GM23338 (cell line): Measurements from ENCODE around the gene SEMA5A.

Source experiments
- CREB1 ChIP-seq: fragments of 250-450 bp; sonication (Bioruptor Pico); IDR thresholded peaks from 2 replicates; pipeline ENCODE4 v1.5.0; 2020; ENCODE audit warnings: low read depth, mild to moderate bottlenecking, moderate library complexity
- EZH2 ChIP-seq: fragments of 200-600 bp; sonication (generic); IDR thresholded peaks from one replicate; pipeline ENCODE4 v1.8.0; 2017; ENCODE audit warnings: antibody characterized with exemption, mild to moderate bottlenecking, low read depth; ENCODE audit not compliant: unreplicated experiment
- EZH2phosphoT487 ChIP-seq: fragments of 200-600 bp; sonication (generic); IDR thresholded peaks from one replicate; pipeline ENCODE4 v1.8.1; 2018; ENCODE audit warnings: antibody characterized with exemption; ENCODE audit not compliant: unreplicated experiment
- JUNB ChIP-seq: IDR thresholded peaks from one replicate; pipeline ENCODE4 v1.6.1; 2016; ENCODE audit warnings: antibody characterized with exemption; ENCODE audit not compliant: unreplicated experiment
- NANOG ChIP-seq: IDR thresholded peaks from 2 replicates; pipeline ENCODE4 v1.6.1; 2016; ENCODE audit warnings: antibody characterized with exemption, borderline replicate concordance
- POLR2AphosphoS5 ChIP-seq: IDR thresholded peaks from 2 replicates; pipeline ENCODE4 v1.6.1; 2016; ENCODE audit warnings: antibody characterized with exemption, low read depth
- STAT1 ChIP-seq: IDR thresholded peaks from one replicate; pipeline ENCODE4 v1.6.1; 2016; ENCODE audit warnings: antibody characterized with exemption; ENCODE audit not compliant: unreplicated experiment
- ZNF114 ChIP-seq: fragments of 250-450 bp; sonication (Bioruptor Pico); IDR thresholded peaks from 2 replicates; pipeline ENCODE4 v1.5.0; 2020; ENCODE audit warnings: mild to moderate bottlenecking, moderate library complexity
- ZNF331 ChIP-seq: fragments of 250-450 bp; sonication (Bioruptor Pico); IDR thresholded peaks from 2 replicates; pipeline ENCODE4 v1.5.0; 2020; ENCODE audit warnings: low read depth, mild to moderate bottlenecking, moderate library complexity
- TF ChIP-seq, protein P1 (sequence below), 2 experiments: fragments of 200-600 bp in 1 of 2; sonication (generic) in 1 of 2; conservative IDR thresholded peaks; 2 replicates each; pipeline versions ENCODE4 v1.5.1 to v1.6.1; 2016 to 2017; ENCODE audit warnings: antibody characterized with exemption in 2 of 2, low read depth in 2 of 2, mild to moderate bottlenecking in 2 of 2, moderate library complexity in 1 of 2
- TF ChIP-seq, protein P2 (sequence below): IDR thresholded peaks from one replicate; pipeline ENCODE4 v1.6.1; 2018; ENCODE audit warnings: antibody characterized with exemption; ENCODE audit not compliant: unreplicated experiment

DNA sequence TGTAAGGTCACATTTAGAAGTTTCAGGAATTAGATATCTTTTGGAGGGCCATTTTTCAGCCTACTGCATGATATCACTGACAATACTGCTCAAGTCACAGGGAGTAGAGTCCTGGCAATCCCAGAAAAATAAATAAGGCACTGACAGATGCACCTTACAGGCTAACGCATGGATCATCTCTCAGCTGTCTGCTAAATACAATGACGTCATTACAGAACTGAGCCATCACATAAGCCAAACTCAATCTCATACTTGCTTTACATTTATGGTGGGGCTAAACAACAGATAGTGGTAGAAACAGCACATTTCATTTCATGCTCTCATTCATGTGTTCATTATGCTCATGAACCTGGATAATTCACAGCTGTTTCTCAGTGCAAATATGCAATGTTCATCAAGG lies 243.7 kb downstream of the SEMA5A start:
- TF ChIP-seq, protein P1, sequence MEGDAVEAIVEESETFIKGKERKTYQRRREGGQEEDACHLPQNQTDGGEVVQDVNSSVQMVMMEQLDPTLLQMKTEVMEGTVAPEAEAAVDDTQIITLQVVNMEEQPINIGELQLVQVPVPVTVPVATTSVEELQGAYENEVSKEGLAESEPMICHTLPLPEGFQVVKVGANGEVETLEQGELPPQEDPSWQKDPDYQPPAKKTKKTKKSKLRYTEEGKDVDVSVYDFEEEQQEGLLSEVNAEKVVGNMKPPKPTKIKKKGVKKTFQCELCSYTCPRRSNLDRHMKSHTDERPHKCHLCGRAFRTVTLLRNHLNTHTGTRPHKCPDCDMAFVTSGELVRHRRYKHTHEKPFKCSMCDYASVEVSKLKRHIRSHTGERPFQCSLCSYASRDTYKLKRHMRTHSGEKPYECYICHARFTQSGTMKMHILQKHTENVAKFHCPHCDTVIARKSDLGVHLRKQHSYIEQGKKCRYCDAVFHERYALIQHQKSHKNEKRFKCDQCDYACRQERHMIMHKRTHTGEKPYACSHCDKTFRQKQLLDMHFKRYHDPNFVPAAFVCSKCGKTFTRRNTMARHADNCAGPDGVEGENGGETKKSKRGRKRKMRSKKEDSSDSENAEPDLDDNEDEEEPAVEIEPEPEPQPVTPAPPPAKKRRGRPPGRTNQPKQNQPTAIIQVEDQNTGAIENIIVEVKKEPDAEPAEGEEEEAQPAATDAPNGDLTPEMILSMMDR (conservative IDR thresholded peaks at IDR 0.05; ENCODE audit: low read depth in 2 of 2): no peak
- TF ChIP-seq JUNB: no peak
- TF ChIP-seq POLR2AphosphoS5: no peak
- TF ChIP-seq EZH2phosphoT487: no peak
- TF ChIP-seq, protein P2, sequence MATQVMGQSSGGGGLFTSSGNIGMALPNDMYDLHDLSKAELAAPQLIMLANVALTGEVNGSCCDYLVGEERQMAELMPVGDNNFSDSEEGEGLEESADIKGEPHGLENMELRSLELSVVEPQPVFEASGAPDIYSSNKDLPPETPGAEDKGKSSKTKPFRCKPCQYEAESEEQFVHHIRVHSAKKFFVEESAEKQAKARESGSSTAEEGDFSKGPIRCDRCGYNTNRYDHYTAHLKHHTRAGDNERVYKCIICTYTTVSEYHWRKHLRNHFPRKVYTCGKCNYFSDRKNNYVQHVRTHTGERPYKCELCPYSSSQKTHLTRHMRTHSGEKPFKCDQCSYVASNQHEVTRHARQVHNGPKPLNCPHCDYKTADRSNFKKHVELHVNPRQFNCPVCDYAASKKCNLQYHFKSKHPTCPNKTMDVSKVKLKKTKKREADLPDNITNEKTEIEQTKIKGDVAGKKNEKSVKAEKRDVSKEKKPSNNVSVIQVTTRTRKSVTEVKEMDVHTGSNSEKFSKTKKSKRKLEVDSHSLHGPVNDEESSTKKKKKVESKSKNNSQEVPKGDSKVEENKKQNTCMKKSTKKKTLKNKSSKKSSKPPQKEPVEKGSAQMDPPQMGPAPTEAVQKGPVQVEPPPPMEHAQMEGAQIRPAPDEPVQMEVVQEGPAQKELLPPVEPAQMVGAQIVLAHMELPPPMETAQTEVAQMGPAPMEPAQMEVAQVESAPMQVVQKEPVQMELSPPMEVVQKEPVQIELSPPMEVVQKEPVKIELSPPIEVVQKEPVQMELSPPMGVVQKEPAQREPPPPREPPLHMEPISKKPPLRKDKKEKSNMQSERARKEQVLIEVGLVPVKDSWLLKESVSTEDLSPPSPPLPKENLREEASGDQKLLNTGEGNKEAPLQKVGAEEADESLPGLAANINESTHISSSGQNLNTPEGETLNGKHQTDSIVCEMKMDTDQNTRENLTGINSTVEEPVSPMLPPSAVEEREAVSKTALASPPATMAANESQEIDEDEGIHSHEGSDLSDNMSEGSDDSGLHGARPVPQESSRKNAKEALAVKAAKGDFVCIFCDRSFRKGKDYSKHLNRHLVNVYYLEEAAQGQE: no peak
- TF ChIP-seq STAT1: no peak
- TF ChIP-seq ZNF331 (CRISPR knock-in tag): no peak
- no peak for TF ChIP-seq EZH2
- no peak for TF ChIP-seq ZNF114 (CRISPR knock-in tag)
- TF ChIP-seq CREB1 (CRISPR knock-in tag): no peak
- no peak for TF ChIP-seq NANOG
